CD4-positive, alpha-beta T cell treated with Interleukin-12 subunit alpha and Interleukin-12 subunit beta, for 1 hour (primary cell): ENCODE measurements around the gene AMACR.

ENCODE experiments used
- DNase-seq: peaks from one replicate; pipeline ENCODE4 v3.0.0-alpha.2; 2020

AMACR gene

DNA sequence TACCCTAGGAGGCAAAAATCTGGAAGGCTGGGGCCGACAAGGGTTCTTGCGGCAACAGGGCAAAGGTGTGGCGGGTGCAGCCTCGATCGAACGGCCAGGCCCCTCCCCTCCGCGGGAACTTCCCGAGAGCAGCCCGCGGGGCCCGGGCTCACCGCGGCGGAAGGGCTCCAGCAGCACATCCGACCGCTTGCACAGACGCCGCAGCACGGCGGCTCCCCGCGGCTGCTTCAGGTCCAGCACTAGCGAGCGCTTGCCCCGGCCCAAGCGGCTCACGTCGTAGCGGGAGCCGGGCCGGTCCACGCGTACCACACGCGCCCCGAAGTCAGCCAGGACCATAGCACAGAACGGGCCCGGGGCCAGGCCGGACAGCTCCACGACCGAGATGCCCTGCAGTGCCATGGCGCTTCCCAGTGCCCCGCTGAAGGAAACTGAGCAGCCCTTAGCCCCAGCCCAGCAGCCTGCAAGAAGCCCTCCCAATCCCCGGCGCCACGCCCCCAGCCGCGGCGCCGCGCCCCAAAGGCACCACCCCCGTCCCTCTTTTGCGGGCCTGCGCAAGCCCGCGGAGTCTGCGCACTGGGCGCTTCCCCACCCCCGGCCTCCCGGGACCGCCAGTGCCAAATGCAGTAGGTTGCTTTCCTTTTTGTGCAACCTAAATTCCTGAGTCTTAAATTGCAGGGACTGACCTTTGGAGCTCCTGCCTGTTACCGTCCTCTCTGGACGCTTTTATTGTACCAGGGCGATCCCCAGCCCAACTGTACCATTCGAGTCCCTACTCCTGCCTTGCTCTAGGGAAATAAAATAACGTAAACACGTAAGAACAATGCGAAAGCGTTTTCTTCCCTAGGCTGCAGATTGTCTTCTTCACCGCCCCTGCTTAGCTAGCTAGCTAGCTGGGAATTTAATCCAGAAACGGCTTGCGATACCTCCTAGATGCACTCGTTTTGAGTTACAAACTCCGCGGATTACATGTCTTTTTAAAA is at the start of gene AMACR:
TSS of gene AMACR (minus strand) at position 430 of the 980 bp plus-strand sequence. CDS start at position 399, 31 bp downstream.
- peak; percentile 89 for DNase-seq

GRCh38 chr5:34057569-34057968 is 49.7 kb upstream of the AMACR start:
- DNase-seq: no peak

DNA sequence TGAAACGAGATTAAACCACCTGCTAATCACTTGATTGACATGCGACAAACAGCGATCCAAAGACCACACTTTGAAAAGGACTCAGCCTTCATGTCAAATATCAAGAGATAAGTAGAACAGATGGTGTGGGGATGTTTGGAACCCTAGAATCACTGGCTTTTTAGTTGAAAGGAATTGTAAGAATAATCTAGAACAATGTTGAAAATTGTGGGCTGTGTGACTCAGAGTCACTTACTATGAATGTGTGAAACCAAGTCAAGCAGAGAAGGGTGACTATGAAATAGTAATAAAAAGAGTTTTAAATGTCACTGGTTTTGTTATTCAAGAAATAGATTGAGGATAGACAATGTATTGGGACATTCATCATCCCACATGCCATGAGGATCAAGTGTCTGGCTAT is 49.3 kb upstream of the AMACR start:
- no peak for DNase-seq

DNA sequence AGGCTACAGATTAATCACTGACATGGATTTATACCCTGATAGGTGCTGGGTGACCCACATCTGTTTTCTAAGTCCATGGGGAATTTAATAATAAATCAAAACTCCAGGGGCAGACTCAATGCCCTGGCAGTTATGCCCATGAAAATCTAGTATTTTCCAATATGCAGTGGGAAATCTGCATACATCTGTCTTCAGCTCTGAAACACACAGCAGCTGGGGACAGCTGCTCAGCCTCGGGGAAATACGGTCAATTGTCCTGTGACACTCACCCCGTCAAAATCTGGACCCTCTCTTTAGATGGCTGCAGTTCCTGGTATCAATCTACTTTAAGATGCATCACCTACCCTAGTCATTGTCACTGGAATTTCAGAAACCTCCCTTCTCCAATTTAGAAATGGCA is 47.8 kb upstream of the AMACR start:
- DNase-seq: no peak

DNA sequence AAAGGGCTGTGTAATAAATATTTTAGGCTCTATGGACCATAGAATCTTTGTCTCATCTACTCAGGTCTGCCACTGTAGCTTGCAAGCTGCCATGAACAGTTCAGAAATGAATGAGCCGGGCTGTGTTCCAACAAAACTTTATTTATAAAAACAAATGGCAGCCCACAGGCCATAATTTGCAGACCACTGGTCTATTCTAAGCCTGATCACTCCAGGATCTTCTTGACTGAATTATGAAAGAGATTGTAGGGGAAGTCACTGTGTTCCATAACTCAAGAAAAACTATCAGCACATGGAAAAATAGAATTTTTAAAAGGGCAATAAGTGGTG is 46.5 kb upstream of the AMACR start:
- no peak for DNase-seq

DNA sequence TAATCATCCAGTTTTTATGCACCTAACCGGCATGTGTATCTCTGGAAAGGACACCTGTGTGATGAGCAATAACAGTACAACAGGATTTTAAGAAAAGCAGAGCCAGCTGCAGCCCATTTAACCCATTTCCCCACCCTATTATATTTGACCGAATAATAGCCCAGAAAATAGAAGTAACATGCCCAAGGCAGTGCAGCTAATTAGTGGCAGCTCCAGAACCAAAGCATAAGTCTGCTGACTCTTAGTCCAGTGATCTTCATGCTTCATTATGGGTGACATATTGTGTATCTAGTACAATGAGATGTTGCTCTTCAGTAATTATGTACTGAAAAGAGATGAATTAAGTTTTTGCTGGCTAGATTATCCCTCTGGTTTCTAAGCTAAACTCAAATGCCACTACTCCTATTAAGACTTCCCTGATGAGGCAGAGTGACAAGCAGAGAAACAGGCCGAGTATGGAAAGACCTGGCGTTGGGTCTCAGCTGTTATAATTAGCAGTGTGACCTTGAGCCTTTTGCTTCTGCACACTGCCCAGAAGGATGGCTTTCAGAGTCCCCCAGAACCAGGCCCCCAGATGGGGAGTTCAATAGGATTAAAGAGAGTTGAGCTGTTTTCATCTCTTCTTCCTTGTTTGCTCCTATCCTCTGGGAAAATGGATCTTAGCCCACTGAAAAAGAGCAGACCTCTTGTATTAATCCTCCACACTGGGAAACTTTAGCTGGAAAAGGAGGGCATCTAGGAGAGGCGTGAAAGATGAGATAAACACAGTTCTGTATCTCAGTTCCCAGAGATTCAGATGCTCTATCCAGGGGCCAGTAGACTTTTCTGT is 45.9 kb upstream of the AMACR start:
- no peak for DNase-seq

GRCh38 chr5:34053133-34053532 is 45.3 kb upstream of the AMACR start:
- no peak for DNase-seq

DNA sequence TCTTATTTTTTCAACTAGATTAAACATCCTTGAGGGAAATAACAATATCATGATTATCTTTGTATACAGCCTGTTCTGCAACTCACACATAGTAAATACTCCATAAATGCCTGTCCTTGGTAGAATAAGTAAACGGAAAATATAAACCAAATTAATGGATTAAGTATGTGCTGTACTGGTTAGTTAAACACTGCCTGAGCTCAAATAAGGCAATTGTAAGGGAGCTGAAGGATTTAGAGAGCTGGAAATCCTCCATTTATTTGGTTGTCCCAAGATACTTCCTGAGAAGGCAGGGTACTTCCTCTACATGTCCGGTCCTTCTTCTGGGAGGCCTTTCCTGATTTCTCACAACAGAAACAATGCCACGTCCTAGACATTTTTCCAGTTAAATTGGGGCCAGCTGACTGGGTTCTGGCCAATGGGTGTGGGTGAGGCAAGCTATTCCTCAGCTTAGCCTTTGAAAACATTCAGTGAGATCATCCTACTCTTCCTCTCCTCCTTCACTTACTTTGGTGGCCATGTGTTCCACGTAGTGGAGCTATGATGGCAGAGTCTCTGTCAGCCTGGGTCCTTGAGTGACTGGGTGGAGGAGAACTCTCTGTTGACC is 43.6 kb upstream of the AMACR start:
- no peak for DNase-seq

- DNase-seq: no peak
Measured at GRCh38 chr5:34047774-34048572, 40.1 kb upstream of the AMACR start.

DNA sequence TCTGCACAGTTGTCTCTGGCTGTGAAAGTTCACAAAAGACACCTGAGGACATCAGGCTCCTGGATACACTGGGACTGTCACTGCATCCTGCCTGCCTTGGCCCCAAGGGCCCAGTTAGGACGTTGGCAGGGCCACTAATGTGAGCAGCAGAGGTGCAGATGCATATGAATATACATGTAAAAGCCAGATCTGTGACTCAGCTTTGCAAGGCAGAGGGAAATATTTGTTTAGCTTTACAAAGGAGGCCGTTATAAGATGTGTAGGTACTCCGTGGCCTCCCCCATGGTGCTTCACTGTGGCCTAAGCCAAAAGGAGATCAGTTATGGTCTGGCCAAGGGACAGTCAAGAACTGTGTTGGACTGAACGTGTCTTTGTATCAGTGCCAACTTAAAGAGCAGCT is 39.3 kb upstream of the AMACR start:
- no peak for DNase-seq

DNA sequence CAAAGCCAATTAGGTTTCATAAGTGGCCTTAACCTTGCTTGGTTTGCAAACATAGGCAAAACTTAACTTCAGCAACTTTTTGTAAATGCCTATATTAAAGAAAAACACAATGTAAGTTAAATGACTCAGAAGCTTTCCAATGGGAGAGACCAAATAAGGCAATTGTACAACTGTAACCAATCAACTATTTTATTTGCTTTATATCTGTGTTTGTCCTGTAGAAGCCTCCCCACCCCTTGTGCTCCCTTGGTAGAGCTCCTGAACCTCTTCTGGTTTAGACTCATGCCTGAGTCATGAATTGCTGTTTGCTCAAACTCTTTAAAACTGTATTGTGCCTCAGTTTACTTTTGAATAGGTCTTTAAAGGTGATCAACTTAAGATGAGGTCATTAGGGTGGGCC is 38.1 kb upstream of the AMACR start:
- DNase-seq: no peak

GRCh38 chr5:34045023-34045422 is 37.2 kb upstream of the AMACR start:
- DNase-seq: no peak

- no peak for DNase-seq
Measured at GRCh38 chr5:34043099-34043876, 35.4 kb upstream of the AMACR start, which contains the start of gene C1QTNF3. Gene C1QTNF3, minus strand, starts transcription at chr5:34043213. Its CDS starts 88 bp downstream, at chr5:34043125.

- no peak for DNase-seq
Measured at GRCh38 chr5:34042321-34042720, 34.5 kb upstream of the AMACR start.

DNA sequence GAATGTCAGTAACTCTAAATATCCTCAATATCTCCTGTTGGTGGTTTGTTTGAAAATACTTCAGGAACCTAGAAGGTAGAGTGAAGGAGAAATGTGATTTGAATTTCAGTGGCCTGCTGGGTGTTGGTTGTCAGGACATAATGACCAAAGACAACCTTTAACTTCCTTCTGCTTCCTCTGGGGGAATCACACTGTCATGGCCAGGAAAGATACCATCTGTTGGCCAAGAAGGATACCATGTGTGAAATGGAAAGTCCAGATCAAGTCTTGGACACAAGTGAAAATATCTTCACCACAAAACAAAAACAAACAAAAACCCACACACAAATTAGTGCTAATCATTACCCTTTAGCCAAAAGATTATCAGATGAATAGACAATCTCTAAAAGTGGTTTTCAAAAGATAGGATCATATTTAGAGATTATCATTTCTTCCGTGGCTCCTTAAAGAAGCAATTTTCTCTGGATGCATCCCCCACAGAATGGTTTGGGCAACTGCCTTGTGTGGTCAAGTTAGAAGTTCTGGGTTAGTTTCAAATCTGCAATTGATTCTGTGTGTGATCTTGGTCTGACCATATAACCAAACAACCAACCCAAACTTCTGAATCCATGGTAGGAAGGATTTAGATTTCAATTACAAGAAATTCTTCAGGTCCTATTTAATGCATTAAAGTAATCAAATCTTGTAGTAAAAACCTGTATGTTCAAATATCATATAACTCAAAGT is 33.6 kb upstream of the AMACR start:
- no peak for DNase-seq

- no peak for DNase-seq
Measured at GRCh38 chr5:34040472-34040871, 32.6 kb upstream of the AMACR start.

GRCh38 chr5:34039398-34040157 is 31.7 kb upstream of the AMACR start:
- no peak for DNase-seq

GRCh38 chr5:34038838-34039237 is 31.0 kb upstream of the AMACR start:
- no peak for DNase-seq

GRCh38 chr5:34038390-34038789 is 30.5 kb upstream of the AMACR start:
- DNase-seq: no peak

GRCh38 chr5:34037726-34038125 is 29.9 kb upstream of the AMACR start:
- no peak for DNase-seq
